H9 (cell line): Measurements from ENCODE around the gene XYLB. TPM values are rescaled to one million over a fixed set of nuclear protein-coding genes. Genes with fewer than 3 reads are reported as not detected.
A peak's percentile ranks its signal among the peaks of the same experiment; 100 is the strongest.

Experiments
- DNase-seq: peaks from one replicate; pipeline ENCODE4 v3.0.0-alpha.2; 2017
- H2AFZ ChIP-seq: one replicate; pipeline ENCODE4 v1.6.1; 2013; ENCODE audit warnings: mild to moderate bottlenecking, low read length, control low read depth, moderate library complexity
- H2AK5ac ChIP-seq: 2 replicates; pipeline ENCODE4 v1.6.1; 2013; ENCODE audit warnings: low read length, control low read depth, mixed read lengths; ENCODE audit not compliant: insufficient read length
- H2BK120ac ChIP-seq: one replicate; pipeline ENCODE4 v1.6.1; 2013; ENCODE audit warnings: low read depth, mild to moderate bottlenecking, low read length, control low read depth, inconsistent platforms; ENCODE audit not compliant: poor library complexity, severe bottlenecking
- H2BK12ac ChIP-seq: 2 replicates; pipeline ENCODE4 v1.6.1; 2013; ENCODE audit warnings: low read length, control low read depth, mixed read lengths, low read depth; ENCODE audit not compliant: insufficient read length
- H2BK15ac ChIP-seq: 2 replicates; pipeline ENCODE4 v1.6.1; 2013; ENCODE audit warnings: low read depth, low read length, control low read depth
- H2BK20ac ChIP-seq: one replicate; pipeline ENCODE4 v1.6.1; 2013; ENCODE audit warnings: low read depth, mild to moderate bottlenecking, low read length, control low read depth, inconsistent platforms; ENCODE audit not compliant: poor library complexity, severe bottlenecking
- H2BK5ac ChIP-seq: 2 replicates; pipeline ENCODE4 v1.6.1; 2013; ENCODE audit warnings: low read length, control low read depth, mixed read lengths; ENCODE audit not compliant: insufficient read length
- H3K14ac ChIP-seq: 2 replicates; pipeline ENCODE4 v1.6.1; 2013; ENCODE audit warnings: low read length, control low read depth; ENCODE audit not compliant: insufficient read depth
- H3K18ac ChIP-seq: 2 replicates; pipeline ENCODE4 v1.6.1; 2013; ENCODE audit warnings: low read depth, mild to moderate bottlenecking, mixed read lengths, low read length, control low read depth; ENCODE audit not compliant: insufficient read length
- H3K23ac ChIP-seq: 2 replicates; pipeline ENCODE4 v1.6.1; 2013; ENCODE audit warnings: low read length, control low read depth, mixed read lengths, low read depth; ENCODE audit not compliant: insufficient read length
- H3K23me2 ChIP-seq: 2 replicates; pipeline ENCODE4 v1.6.1; 2013; ENCODE audit warnings: low read depth, mild to moderate bottlenecking, mixed read lengths, low read length, control low read depth; ENCODE audit not compliant: insufficient read length, poor library complexity, severe bottlenecking
- H3K27ac ChIP-seq: 2 replicates; pipeline ENCODE4 v1.5.1; 2013; ENCODE audit warnings: low read length, control low read depth, mixed read lengths, low read depth; ENCODE audit not compliant: insufficient read length
- H3K27me3 ChIP-seq: 2 replicates; pipeline ENCODE4 v1.6.1; 2013; ENCODE audit warnings: low read length, control low read depth, inconsistent platforms; ENCODE audit not compliant: insufficient read depth
- H3K4ac ChIP-seq: 2 replicates; pipeline ENCODE4 v1.6.1; 2013; ENCODE audit warnings: low read depth, mild to moderate bottlenecking, control low read depth, inconsistent platforms, low read length, moderate library complexity
- H3K4me1 ChIP-seq: 2 replicates; pipeline ENCODE4 v1.6.1; 2013; ENCODE audit warnings: low read length, control low read depth, inconsistent platforms; ENCODE audit not compliant: insufficient read depth
- H3K4me2 ChIP-seq: 2 replicates; pipeline ENCODE4 v1.6.1; 2013; ENCODE audit warnings: low read length, control low read depth, mixed read lengths; ENCODE audit not compliant: insufficient read length, insufficient read depth
- H3K56ac ChIP-seq: 2 replicates; pipeline ENCODE4 v1.6.1; 2013; ENCODE audit warnings: low read depth, mild to moderate bottlenecking, mixed read lengths, low read length, control low read depth; ENCODE audit not compliant: insufficient read length
- H3K79me1 ChIP-seq: 2 replicates; pipeline ENCODE4 v1.6.1; 2013; ENCODE audit warnings: low read depth, mild to moderate bottlenecking, moderate library complexity, low read length, control low read depth, inconsistent platforms; ENCODE audit not compliant: insufficient read depth, poor library complexity, severe bottlenecking
- H3K79me2 ChIP-seq: 2 replicates; pipeline ENCODE4 v1.6.1; 2013; ENCODE audit warnings: low read length, control low read depth, inconsistent platforms; ENCODE audit not compliant: insufficient read depth
- H3K9ac ChIP-seq: 2 replicates; pipeline ENCODE4 v1.6.1; 2013; ENCODE audit warnings: low read length, control low read depth, mixed read lengths; ENCODE audit not compliant: insufficient read length; ENCODE audit errors: extremely low read depth
- H3K9me3 ChIP-seq: one replicate; pipeline ENCODE4 v1.6.1; 2013; ENCODE audit warnings: low read depth, low read length, inconsistent platforms; ENCODE audit not compliant: control insufficient read depth
- H3T11ph ChIP-seq: one replicate; pipeline ENCODE4 v1.6.1; 2013; ENCODE audit warnings: mild to moderate bottlenecking, low read length, control low read depth, inconsistent platforms
- H4K20me1 ChIP-seq: one replicate; pipeline ENCODE4 v1.6.1; 2013; ENCODE audit not compliant: control insufficient read depth, insufficient read length, insufficient read depth
- H4K5ac ChIP-seq: 2 replicates; pipeline ENCODE4 v1.6.1; 2013; ENCODE audit warnings: low read depth, mild to moderate bottlenecking, mixed read lengths, low read length, control low read depth; ENCODE audit not compliant: insufficient read length
- H4K8ac ChIP-seq: replicated peaks from 2 replicates; pipeline ENCODE4 v1.6.1; 2013; ENCODE audit warnings: low read length, control low read depth, mixed read lengths, low read depth; ENCODE audit not compliant: insufficient read length
- H4K91ac ChIP-seq: 2 replicates; pipeline ENCODE4 v1.6.1; 2013; ENCODE audit warnings: low read depth, mild to moderate bottlenecking, moderate library complexity, mixed read lengths, low read length, control low read depth; ENCODE audit not compliant: insufficient read length
- H3K27ac Mint-ChIP-seq, 3 experiments: 2 replicates in 2 of 3; 3 replicates in 1 of 3; pipeline ENCODE4 v1.8.0; 2020 to 2021; ENCODE audit warnings: mixed read lengths in 3 of 3, mild to moderate bottlenecking in 1 of 3, moderate library complexity in 1 of 3
- H3K27me3 Mint-ChIP-seq: 2 replicates; pipeline ENCODE4 v1.8.0; 2021; ENCODE audit warnings: low read depth, mild to moderate bottlenecking, moderate library complexity, mixed read lengths
- H3K36me3 Mint-ChIP-seq, 3 experiments: 2 replicates in 2 of 3; 3 replicates in 1 of 3; pipeline ENCODE4 v1.8.0; 2020 to 2021; ENCODE audit warnings: low read depth in 3 of 3, mixed read lengths in 3 of 3; ENCODE audit not compliant: insufficient read depth in 1 of 3
- H3K4me1 Mint-ChIP-seq, 2 experiments: 2 replicates each; pipeline ENCODE4 v1.8.0; 2020; ENCODE audit warnings: mixed read lengths in 2 of 2
- H3K4me3 Mint-ChIP-seq, 2 experiments: 2 replicates in 1 of 2; 3 replicates in 1 of 2; pipeline ENCODE4 v1.8.0; 2020 to 2021; ENCODE audit warnings: mild to moderate bottlenecking in 2 of 2, mixed read lengths in 2 of 2, moderate library complexity in 1 of 2
- H3K9me3 Mint-ChIP-seq, 2 experiments: 2 replicates in 1 of 2; 3 replicates in 1 of 2; pipeline ENCODE4 v1.8.0; 2020; ENCODE audit warnings: mild to moderate bottlenecking in 2 of 2, mixed read lengths in 2 of 2, moderate library complexity in 1 of 2
- WGBS: extraction: QIAGEN DNeasy Blood & Tissue Kit; methylation state at CpG from one replicate; pipeline ENCODE4 v1.1.7; 2013; ENCODE audit warnings: missing lambda C conversion rate, low lambda C conversion rate, mixed read lengths; ENCODE audit not compliant: insufficient read length; ENCODE audit errors: extremely low coverage; 5-methylcytosine and 5-hydroxymethylcytosine counted together
- total RNA-seq: library from RNA; stranded (reverse); gene quantifications from 2 replicates; pipeline ENCODE4 v1.2.1, GENCODE V29; 2021
- TF ChIP-seq, protein P1 (sequence below): fragments of 200-600 bp; sonication (generic); conservative IDR thresholded peaks from 3 replicates; pipeline ENCODE4 v1.8.0; 2021; ENCODE audit warnings: antibody characterized with exemption, mild to moderate bottlenecking

The XYLB gene
- total RNA-seq, 1 experiment from 2014 or later: 2.6 TPM

DNA sequence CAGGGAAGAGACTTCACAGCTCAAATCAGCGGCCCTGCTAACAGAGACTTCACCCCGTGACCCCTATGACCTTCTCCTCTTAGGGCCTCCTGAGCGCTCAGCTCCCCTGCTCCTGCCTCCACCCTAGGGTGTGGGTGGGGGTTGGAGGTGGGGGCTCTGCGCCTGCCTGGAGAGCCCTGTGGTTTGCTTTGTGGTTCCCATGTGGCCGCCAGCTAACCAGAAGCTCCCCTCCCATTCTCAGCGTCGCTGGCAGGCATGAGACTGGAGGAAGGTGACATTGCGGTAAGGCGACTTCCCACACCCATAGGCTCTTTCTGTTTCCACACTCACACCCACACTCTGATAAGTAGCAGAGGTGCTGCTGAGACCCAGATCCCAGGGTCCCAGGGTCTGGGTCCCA lies 27.6 kb downstream of the XYLB start:
- Histone ChIP-seq H3K9me3 (no peaks in the 10 kb centered on the region), H3K27ac (no peak overlapping the region), H2AFZ (no peak overlapping the region), H3K56ac (no peak overlapping the region), H3K4me1 (no peaks in the 10 kb centered on the region), H4K8ac (no peak overlapping the region), H4K5ac (no peak overlapping the region), H3K4ac (no peak overlapping the region), H2AK5ac (no peak overlapping the region), H4K20me1 (no peaks in the 10 kb centered on the region), H3K79me2 (no peaks in the 10 kb centered on the region), H3K9ac (no peak overlapping the region), H3K79me1 (no peaks in the 10 kb centered on the region), H2BK120ac (no peak overlapping the region), H2BK15ac (no peak overlapping the region), H2BK5ac (no peak overlapping the region), H3K23ac (no peak overlapping the region), H3K27me3 (no peaks in the 10 kb centered on the region), H3K23me2 (no peaks in the 10 kb centered on the region), H3K4me2 (no peak overlapping the region), H2BK12ac (no peak overlapping the region), H3K14ac (no peak overlapping the region), H3T11ph (no peak overlapping the region), H3K18ac (no peak overlapping the region), H2BK20ac (no peak overlapping the region), H4K91ac (no peak overlapping the region)
- Mint-ChIP-seq H3K36me3 (peaks cover 34 to 47% (median 35%) of the 10 kb centered on the region in 3 experiments), H3K4me1 (no peaks in the 10 kb centered on the region), H3K9me3 (no peaks in the 10 kb centered on the region), H3K4me3 (no peak overlapping the region), H3K27ac (peak overlapping the region in 1 of 3 experiments; percentile 73; a peak in 2 of 7 replicates), H3K27me3 (no peaks in the 10 kb centered on the region)
- DNase-seq: no peak
- no CpG with 5 or more reads among the region's 9 CpGs for WGBS
- TF ChIP-seq, protein P1, sequence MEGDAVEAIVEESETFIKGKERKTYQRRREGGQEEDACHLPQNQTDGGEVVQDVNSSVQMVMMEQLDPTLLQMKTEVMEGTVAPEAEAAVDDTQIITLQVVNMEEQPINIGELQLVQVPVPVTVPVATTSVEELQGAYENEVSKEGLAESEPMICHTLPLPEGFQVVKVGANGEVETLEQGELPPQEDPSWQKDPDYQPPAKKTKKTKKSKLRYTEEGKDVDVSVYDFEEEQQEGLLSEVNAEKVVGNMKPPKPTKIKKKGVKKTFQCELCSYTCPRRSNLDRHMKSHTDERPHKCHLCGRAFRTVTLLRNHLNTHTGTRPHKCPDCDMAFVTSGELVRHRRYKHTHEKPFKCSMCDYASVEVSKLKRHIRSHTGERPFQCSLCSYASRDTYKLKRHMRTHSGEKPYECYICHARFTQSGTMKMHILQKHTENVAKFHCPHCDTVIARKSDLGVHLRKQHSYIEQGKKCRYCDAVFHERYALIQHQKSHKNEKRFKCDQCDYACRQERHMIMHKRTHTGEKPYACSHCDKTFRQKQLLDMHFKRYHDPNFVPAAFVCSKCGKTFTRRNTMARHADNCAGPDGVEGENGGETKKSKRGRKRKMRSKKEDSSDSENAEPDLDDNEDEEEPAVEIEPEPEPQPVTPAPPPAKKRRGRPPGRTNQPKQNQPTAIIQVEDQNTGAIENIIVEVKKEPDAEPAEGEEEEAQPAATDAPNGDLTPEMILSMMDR: no peak
